ENCODE results near the gene HSPA12B. TPM values are rescaled to one million over a fixed set of nuclear protein-coding genes. Genes with fewer than 3 reads are reported as not detected.

HSPA12B gene
- total RNA-seq, 1 donor from 2014 or later: 0.08 TPM

DNA sequence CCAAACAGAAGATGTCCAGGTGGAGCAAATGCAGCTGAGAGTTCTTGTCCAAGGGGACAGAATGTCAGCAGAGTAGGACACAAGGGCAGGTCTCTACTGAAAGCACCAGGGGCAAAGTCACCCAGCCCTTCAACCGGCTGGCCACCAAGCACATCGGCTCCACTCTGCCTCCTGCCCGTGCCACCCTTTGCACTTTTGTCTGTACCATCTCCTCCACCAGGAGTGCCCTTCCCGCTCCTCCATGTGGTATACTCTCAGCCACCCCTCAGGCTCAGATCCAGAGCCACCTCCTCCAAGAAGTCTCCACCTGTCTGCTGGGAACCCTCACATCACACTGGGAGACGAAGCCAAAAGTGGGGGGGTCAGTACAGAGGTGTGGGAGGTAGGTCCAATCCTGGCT is 4.1 kb upstream of the HSPA12B start:
- Histone ChIP-seq H3K27me3 (ENCODE audit: control insufficient read depth, insufficient read depth, low read length) (peaks cover 48% of the 10 kb centered on the region), H3K36me3 (ENCODE audit: control insufficient read depth, insufficient read depth, low read length) (no peaks in the 10 kb centered on the region), H3K4me3 (ENCODE audit: low read depth, low read length) (no peak overlapping the region)
- TF ChIP-seq, protein P1, sequence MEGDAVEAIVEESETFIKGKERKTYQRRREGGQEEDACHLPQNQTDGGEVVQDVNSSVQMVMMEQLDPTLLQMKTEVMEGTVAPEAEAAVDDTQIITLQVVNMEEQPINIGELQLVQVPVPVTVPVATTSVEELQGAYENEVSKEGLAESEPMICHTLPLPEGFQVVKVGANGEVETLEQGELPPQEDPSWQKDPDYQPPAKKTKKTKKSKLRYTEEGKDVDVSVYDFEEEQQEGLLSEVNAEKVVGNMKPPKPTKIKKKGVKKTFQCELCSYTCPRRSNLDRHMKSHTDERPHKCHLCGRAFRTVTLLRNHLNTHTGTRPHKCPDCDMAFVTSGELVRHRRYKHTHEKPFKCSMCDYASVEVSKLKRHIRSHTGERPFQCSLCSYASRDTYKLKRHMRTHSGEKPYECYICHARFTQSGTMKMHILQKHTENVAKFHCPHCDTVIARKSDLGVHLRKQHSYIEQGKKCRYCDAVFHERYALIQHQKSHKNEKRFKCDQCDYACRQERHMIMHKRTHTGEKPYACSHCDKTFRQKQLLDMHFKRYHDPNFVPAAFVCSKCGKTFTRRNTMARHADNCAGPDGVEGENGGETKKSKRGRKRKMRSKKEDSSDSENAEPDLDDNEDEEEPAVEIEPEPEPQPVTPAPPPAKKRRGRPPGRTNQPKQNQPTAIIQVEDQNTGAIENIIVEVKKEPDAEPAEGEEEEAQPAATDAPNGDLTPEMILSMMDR (IDR thresholded peaks at IDR 0.05; ENCODE audit: insufficient read depth, low read length, poor library complexity, severe bottlenecking): no peak
- no peak for DNase-seq (ENCODE audit: low read depth)

DNA sequence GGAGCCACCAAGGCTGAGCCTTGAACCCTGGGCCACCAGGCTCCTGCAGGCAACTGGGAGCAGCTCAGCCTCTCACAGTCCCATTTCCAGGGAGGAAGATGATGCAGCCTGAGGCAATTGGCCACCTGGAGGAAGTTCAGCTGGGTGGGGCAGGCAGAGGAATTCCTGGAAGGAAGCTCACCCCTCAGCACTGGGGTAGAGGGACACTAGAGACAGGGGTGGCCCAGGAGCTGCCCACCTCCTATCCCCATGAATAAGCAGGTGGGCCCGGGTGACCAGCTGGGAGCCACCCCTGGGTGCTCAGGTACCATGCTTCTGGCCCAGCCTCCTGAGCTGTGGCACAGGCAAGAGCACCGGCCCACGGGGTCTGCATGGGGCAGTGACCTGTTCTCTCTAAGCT is 3.6 kb upstream of the HSPA12B start:
- TF ChIP-seq, protein P1 (IDR thresholded peaks at IDR 0.05; ENCODE audit: insufficient read depth, low read length, poor library complexity, severe bottlenecking): no peak
- H3K4me3 ChIP-seq (ENCODE audit: low read depth, low read length): no peak overlapping the region
- DNase-seq (ENCODE audit: low read depth): no peak
- no peaks in the 10 kb centered on the region for H3K36me3 ChIP-seq (ENCODE audit: control insufficient read depth, insufficient read depth, low read length)
- H3K27me3 ChIP-seq (ENCODE audit: control insufficient read depth, insufficient read depth, low read length): peaks cover 53% of the 10 kb centered on the region

- TF ChIP-seq, protein P1 (IDR thresholded peaks at IDR 0.05; ENCODE audit: insufficient read depth, low read length, poor library complexity, severe bottlenecking): no peak
- H3K27me3 ChIP-seq (ENCODE audit: control insufficient read depth, insufficient read depth, low read length): peaks cover 56% of the 10 kb centered on the region
- H3K36me3 ChIP-seq (ENCODE audit: control insufficient read depth, insufficient read depth, low read length): no peaks in the 10 kb centered on the region
- no peak for DNase-seq (ENCODE audit: low read depth)
- H3K4me3 ChIP-seq (ENCODE audit: low read depth, low read length): no peak overlapping the region
Measured at GRCh38 chr20:3729378-3729777, 3.1 kb upstream of the HSPA12B start.

DNA sequence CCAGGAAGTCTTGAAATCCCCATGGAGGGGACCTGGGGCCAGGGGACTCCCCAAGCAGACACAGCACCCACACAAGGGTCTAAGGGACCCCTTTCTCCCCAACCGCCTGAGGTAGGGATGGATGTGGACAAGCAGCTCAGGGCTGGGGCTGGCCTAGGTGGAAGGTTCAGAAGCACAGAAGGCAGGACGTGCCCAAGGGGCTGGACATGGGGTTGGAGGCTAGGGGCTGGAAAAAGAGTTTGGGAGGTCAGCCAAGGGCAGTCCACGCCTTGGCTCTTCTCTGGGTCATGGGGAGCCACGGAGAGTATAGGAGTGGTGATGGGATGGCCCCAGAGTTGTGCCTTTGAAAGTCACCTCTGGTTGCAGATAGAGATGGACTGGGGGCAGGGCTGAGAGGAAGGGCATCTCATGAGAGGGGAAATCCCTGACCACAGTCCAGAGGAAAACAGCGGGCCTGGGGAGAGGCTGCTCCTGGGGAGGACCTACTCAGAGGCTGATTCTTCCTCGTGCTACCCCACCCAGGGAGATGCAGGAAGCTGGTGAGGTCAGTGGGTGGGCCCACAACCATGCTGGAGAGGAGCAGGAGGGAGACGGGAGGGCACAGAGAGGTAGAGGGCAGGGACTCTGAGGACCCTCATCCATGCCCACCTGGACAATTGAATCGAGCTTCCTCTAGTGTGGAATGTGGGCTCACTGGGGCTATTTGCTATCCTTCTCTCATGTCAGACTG is 2.5 kb upstream of the HSPA12B start:
- H3K4me3 ChIP-seq (ENCODE audit: low read depth, low read length): no peak overlapping the region
- peaks cover 56% of the 10 kb centered on the region for H3K27me3 ChIP-seq (ENCODE audit: control insufficient read depth, insufficient read depth, low read length)
- no peak for DNase-seq (ENCODE audit: low read depth)
- H3K36me3 ChIP-seq (ENCODE audit: control insufficient read depth, insufficient read depth, low read length): no peaks in the 10 kb centered on the region
- TF ChIP-seq, protein P1 (IDR thresholded peaks at IDR 0.05; ENCODE audit: insufficient read depth, low read length, poor library complexity, severe bottlenecking): no peak

DNA sequence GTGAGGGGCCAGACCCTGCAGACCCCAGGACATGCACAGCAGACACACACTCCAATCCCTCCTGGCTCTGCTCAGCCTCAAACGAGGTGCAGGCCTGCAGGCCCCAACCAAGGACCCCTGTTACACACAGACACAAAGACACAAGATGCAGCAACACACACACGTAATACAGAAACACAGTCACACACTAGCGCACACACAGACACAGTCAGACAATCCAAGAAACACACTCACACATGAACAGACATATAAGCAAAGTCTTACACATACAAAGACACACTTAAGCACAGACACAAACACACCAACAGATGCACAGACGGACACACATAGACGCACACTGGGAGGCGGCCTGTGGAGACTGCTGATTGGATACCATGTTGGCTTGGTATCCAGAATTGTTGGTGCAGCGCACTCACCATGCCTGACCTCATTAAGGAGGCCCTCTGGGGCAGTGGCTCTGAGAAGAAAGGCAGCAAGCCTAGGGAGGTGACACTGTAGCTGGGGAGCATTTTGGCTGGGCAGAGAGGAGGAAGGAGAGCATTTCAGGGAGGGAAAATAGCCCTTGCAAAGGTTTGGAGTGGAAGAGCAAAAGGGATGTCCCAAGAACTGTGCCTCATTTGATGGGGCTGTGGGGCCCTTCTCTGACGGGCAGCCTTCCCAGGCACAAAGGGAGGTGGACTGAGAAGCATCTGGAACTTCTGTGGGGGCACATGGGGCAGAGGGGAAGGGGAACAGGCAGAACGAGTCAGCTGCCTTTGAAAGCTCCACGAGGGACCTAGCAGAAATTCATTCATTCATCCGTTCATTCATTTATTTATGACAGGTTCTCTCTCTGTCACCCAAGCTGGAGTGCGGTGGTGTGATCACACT is 1.4 kb upstream of the HSPA12B start:
- DNase-seq (ENCODE audit: low read depth): no peak
- Histone ChIP-seq H3K27me3 (ENCODE audit: control insufficient read depth, insufficient read depth, low read length) (peaks cover 53% of the 10 kb centered on the region), H3K36me3 (ENCODE audit: control insufficient read depth, insufficient read depth, low read length) (no peaks in the 10 kb centered on the region), H3K4me3 (ENCODE audit: low read depth, low read length) (no peak overlapping the region)
- TF ChIP-seq, protein P1 (IDR thresholded peaks at IDR 0.05; ENCODE audit: insufficient read depth, low read length, poor library complexity, severe bottlenecking): no peak
